K562 (cell line): ENCODE results near the gene WDR3.

Experiments
- CHAMP1 ChIP-seq: fragments of 450-650 bp; IDR thresholded peaks from 2 replicates; pipeline ENCODE4 v1.6.1; 2016; ENCODE audit warnings: mild to moderate bottlenecking
- HDAC2 ChIP-seq: fragments of 450-650 bp; IDR thresholded peaks from 2 replicates; pipeline ENCODE4 v1.6.1; 2016; ENCODE audit warnings: mild to moderate bottlenecking
- SIN3A ChIP-seq, 2 experiments: fragments of 150-350 bp in 1 of 2; IDR thresholded peaks; 2 replicates each; pipeline ENCODE4 v1.6.1; 2011 to 2016; ENCODE audit warnings: borderline replicate concordance in 2 of 2, low read depth in 2 of 2, low read length in 2 of 2, mild to moderate bottlenecking in 2 of 2, moderate library complexity in 2 of 2; ENCODE audit not compliant: control insufficient read depth in 1 of 2
- U2AF1 ChIP-seq: fragments of 200-400 bp; formaldehyde crosslinking; optimal IDR thresholded peaks from 2 replicates; pipeline ENCODE3; 2017; ENCODE audit warnings: mild to moderate bottlenecking, low read depth, low read length, moderate library complexity
- ZBTB33 ChIP-seq: sonication (generic); formaldehyde crosslinking; IDR thresholded peaks from 2 replicates; pipeline ENCODE4 v1.8.1; 2023; ENCODE audit warnings: mild to moderate bottlenecking, missing genetic modification reagents

GRCh38 chr1:117886101-117886795, 43.3 kb upstream of the WDR3 start:
- TF ChIP-seq U2AF1 (no peak), CHAMP1 (no peak), ZBTB33 (CRISPR knock-in tag) (no peak), HDAC2 (no peak), SIN3A (IDR thresholded peaks at IDR 0.05; ENCODE audit: borderline replicate concordance in 2 of 2, control insufficient read depth in 1 of 2, low read depth in 2 of 2, low read length in 2 of 2) (no peak)
